GM19193 (cell line): ENCODE results near the gene UBE2M.
A peak's percentile ranks its signal among the peaks of the same experiment; 100 is the strongest.

ENCODE experiments used
- POLR2A ChIP-seq: IDR thresholded peaks from 4 replicates; pipeline ENCODE4 v1.6.1; 2011; ENCODE audit not compliant: insufficient read depth, insufficient read length; ENCODE audit errors: extremely low read depth

UBE2M gene

GRCh38 chr19:58560007-58560887 lies 1.8 kb upstream of the UBE2M start:
- no peak for TF ChIP-seq POLR2A

- TF ChIP-seq POLR2A, result peak; percentile 81
These were observed 1.0 kb upstream of the UBE2M start for GRCh38 chr19:58559275-58560006.

GRCh38 chr19:58558623-58559274 lies 338 bp upstream of the UBE2M start:
- TF ChIP-seq POLR2A, result peak; percentile 54

GRCh38 chr19:58557221-58558065 lies 968 bp downstream of the UBE2M start:
- no peak for TF ChIP-seq POLR2A

- TF ChIP-seq POLR2A, result no peak
These were observed 1.7 kb downstream of the UBE2M start for GRCh38 chr19:58556622-58557220.

GRCh38 chr19:58555920-58556621 lies 2.3 kb downstream of the UBE2M start:
- no peak for TF ChIP-seq POLR2A

- no peak for TF ChIP-seq POLR2A
These were observed 3.0 kb downstream of the UBE2M start for GRCh38 chr19:58555369-58555885.

GRCh38 chr19:58554494-58555368 lies 3.7 kb downstream of the UBE2M start, which contains the start of gene CHMP2A:
CHMP2A (minus strand) TSS chr19:58555105; CDS start chr19:58554212, 893 bp downstream.
- TF ChIP-seq POLR2A, result peak; percentile 81

GRCh38 chr19:58553799-58554493 lies 4.5 kb downstream of the UBE2M start:
- no peak for TF ChIP-seq POLR2A

GRCh38 chr19:58552655-58553054 lies 5.8 kb downstream of the UBE2M start:
- no peak for TF ChIP-seq POLR2A

GRCh38 chr19:58551577-58552471 lies 6.6 kb downstream of the UBE2M start:
- TF ChIP-seq POLR2A, result peak; percentile 38

GRCh38 chr19:58551123-58551497 lies 7.3 kb downstream of the UBE2M start:
- TF ChIP-seq POLR2A, result no peak
